ENCODE measurements around the gene LMBR1L.
"Not testable (repeated sequence)": the region's sequence is repeated elsewhere in the genome, so short reads cannot be mapped to it uniquely, and the experiment has no call there.

Gene LMBR1L, protein sequence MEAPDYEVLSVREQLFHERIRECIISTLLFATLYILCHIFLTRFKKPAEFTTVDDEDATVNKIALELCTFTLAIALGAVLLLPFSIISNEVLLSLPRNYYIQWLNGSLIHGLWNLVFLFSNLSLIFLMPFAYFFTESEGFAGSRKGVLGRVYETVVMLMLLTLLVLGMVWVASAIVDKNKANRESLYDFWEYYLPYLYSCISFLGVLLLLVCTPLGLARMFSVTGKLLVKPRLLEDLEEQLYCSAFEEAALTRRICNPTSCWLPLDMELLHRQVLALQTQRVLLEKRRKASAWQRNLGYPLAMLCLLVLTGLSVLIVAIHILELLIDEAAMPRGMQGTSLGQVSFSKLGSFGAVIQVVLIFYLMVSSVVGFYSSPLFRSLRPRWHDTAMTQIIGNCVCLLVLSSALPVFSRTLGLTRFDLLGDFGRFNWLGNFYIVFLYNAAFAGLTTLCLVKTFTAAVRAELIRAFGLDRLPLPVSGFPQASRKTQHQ

DNA sequence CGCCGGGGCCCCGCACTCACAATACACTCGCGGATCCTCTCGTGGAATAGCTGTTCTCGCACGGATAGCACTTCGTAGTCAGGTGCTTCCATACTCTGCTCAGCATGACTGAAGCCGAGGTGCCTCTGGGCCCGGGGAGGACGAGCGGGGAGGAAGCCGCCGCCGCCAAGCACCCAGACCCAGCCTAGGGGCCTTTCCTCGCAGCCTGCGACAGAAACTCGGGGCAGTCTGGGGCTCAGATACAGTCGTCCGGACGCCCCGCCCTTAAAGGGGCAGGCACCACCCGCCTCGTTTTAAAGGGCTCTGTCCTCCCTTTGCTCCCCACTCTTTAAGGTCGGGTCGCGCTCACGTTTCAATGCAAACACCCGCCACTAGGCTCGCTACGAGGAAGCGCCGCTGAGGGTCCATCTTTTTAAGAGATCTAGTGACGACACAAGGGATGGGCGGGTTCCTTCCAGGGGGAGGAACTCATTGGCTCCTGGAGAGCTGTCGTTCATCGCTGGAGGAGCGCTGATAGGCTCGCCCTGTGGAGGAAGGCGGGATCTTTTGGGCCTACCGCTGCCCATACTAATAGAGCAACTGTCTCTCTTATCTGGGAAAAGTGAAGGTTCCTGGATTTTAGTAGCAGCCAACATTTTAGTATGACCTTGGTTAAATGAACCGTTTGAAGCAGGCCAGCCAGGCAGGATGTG, at the start of gene LMBR1L:
Gene LMBR1L, minus strand, starts transcription at position 384 of the 692 bp plus-strand sequence. Its CDS starts 292 bp downstream, at position 92.
- peak; percentile 96 for DNase-seq

DNA sequence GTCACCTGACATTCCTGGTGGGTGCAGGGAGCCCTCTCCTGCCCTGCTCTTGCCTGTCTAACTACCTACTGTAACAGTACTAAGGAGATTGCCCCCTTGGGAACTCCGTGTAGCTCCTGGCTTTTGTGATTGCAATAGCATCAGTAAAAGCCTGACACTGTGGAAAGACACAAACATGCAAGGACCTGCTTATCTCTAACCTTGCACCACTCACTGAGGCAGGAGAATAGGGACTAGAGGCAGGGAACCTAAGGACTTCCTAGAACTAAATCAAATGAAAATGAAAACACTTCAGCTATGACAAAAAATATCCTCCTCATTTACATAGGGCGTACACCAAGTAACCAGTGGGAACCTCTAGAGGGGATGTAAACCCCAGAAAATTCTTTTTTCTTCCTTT, 49.8 kb upstream of the LMBR1L start:
- no peak for DNase-seq

DNA sequence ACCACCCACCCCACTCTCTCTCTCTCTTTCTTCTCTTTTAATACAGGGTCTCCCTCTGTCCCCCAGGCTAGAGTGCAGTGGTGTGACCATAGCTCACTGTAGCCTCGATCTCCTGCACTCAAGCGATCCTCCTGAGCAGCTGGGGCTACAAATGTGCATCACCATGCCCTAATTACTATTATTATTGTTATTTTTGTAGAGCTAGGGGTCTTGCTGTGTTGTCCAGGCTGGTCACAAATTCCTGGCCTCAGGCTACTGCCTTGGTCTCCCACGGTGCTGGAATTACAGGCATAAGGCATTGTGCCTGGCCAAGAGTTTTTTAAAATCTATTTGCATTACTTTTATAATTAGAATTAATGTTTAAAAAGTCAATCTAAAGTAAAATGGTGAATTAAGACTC, 43.6 kb upstream of the LMBR1L start:
- DNase-seq: no peak

DNA sequence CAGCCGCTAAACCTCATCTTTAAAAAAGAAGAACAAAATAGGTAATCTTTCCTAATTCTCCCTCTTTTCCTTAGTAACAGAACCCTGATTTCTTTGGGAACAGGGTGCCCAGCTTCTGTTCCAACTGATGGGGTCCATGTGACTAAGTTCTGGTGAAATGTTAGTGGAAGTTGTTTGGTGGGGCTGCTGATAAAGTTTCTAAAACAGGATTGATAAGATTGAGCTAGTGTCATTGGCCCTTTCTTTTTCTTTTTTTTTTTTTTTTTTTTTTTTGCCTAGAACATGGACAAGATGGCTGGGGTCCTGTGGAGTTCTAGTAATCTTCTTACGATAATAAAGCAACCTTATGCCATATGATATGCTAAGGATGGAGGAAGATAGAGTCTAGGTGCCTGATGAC, 36.7 kb upstream of the LMBR1L start:
- DNase-seq: no peak

DNA sequence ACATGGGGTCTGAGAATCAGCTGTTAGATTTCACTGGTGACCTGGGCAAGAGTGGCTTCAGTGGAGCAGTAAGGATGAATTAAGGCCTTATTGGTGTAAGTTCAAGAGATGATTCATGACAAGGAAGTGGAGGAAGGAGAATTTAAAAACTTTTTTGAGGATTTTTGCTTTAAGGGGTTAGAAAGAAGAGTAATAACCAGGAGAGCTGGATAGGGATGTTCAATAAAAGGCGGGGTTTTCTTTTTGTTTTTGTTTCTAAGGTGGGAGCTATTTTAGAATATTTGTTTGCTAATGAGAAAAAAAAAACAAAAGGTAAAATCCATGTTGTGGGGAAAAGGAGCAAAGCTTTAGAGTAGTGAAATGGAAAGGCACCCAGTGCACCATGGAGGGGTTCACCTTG, 35.8 kb upstream of the LMBR1L start:
- no peak for DNase-seq

DNA sequence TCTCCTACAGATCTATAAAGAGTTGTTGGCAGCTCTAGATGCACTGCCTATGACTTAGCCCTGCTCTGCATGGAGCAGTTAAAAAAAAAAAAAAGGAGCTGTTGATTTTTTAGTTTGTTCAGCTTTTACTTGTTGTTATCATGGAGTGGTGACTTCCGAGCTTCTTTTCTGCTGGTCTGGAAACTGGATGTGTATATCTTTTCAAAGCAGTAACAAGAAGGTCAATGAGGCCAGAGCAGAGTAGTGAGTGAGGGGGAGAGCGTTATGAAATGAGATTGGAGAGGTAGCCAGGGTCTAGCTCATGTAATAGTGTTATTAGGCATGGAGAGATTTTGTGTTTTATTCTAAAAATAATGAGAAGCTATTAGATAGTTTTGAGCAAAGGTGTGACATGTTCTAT, 33.7 kb upstream of the LMBR1L start:
- no peak for DNase-seq

DNA sequence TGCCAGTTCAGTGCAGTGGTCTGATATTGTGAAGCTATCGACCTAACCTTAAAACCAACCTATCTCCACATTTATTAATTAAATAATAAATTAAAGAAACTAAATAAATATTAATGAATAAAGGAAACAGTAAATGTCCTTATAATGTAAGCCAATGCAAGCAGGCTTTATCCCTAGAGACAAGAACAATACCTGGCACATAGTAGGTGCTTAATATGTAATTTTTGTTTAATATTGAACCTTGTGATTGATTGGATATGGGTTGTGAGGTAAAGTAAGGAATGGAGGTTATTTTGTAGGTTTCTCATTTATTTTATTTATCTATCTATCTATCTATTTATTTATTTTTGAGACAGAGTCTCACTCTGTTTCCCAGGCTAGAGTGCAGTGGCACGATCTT, 28.4 kb upstream of the LMBR1L start:
- no peak for DNase-seq

DNA sequence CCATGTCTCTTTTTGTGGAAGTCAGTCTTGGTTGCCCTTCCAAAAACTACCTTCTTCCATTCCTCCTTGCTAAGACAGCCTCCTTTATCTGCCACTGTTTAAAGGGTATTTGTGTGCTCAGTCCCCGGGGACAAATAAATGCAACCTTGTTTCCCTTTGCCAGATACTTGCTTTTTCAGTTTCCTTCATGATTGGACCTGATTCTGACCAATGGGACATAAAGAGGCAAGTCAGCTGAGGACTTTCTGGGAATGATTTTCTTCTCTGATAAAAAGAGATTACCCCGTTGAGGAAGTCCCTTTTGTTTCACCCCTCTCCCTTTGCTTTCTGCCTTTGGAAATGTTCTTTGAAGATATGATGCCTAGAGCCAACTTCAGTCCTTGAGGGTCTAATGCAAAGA, 27.9 kb upstream of the LMBR1L start:
- peak; percentile 42 for DNase-seq

DNA sequence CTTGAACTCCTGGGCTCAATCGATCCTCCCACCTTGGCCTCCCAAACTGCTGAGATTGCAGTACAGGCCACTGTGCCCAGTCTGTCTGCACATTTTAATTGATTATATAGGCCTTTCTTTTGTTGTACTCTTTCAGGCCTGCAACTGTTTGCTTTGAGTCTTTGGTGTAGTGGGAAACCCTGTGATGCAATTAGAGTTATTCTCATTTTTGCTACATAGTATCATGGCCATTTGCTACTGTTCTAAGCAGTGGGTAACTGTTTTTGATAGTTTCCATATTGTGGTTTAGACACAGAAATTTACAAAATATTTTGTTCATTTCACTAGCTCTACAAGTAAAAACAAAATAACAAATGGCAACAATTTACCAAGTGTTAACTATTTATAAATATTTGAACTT, 26.8 kb upstream of the LMBR1L start:
- DNase-seq: no peak

DNA sequence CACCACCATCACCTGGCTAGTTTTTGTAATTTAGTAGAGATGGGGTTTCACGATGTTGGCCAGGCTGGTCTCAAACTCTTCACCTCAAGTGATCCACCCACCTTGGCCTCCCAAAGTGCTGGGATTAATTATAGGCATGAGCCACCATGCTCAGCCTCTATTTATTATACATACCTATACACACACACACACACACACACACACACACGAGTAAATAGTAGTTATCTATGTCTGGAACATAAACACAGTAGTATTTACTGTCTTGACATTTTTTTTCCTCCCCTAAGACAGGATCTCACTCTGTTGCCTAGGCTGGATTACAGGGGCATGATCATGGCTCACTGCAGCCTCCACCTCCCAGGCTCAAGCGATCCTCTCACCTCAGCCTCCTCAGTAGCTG, 26.4 kb upstream of the LMBR1L start:
- not testable (repeated sequence) for DNase-seq

DNA sequence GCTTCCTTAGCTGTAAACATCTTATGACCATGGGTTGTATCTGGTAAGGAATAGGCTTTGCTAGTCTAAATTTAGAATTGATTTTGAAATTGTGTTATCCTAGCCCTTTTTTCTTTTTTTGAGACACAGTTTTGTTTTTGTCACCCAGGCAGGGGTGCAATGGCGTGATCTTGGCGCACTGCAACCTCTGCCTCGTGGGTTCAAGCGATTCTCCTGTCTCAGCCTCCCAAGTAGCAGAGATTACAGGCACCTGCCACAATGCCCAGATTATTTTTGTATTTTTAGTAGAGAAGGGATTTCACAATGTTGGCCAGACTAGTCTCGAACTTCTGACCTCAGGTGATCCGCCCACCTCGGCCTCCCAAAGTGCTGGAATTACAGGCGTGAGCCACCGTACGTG, 22.9 kb upstream of the LMBR1L start:
- DNase-seq: no peak

DNA sequence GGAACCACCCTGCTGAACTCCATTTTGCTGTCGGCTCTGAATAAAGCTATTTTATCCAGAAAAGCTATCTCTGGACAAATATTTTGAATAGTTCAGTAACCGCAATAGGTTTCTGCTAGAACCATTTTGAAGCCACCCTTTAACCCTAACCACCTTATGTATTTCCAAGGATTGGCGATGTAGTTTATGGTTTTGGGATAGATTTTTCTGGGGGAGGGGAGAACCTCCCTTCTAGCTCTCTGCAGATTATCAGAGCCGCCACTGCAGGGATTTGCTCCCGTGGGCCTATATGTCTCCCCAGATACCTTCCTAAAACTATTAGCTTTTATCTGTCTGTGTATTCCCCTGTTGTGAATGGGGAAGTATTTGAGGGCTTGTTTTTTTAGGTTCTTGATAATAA, 22.4 kb upstream of the LMBR1L start:
- no peak for DNase-seq

DNA sequence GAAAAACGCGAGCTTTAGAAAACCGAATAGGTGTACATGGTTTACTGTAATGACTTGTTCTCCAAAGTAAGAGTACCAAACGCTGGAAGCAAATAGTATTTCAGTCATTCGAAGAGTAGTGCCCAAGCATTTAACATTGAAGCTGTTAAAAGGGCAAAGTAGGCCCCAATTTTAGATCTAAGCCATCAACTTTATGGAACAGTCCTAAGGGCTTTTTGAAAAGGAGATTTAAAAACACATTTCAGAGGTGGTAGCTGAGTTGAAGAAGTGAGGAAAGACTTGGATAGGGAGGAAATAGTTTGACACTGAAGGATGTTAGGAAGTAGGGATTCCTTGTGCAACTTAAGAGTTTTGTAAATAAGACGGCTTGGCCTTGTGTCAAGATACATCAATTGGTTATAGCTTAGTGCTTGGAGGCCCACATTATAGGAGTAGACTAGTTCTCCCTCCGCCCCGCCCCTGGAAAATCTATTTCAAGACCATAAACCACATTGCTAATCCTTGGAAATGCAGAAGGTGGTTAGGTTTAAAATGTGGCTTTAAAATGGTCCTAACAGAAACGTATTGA, 21.3 kb upstream of the LMBR1L start:
- peak; percentile 46 for DNase-seq

DNA sequence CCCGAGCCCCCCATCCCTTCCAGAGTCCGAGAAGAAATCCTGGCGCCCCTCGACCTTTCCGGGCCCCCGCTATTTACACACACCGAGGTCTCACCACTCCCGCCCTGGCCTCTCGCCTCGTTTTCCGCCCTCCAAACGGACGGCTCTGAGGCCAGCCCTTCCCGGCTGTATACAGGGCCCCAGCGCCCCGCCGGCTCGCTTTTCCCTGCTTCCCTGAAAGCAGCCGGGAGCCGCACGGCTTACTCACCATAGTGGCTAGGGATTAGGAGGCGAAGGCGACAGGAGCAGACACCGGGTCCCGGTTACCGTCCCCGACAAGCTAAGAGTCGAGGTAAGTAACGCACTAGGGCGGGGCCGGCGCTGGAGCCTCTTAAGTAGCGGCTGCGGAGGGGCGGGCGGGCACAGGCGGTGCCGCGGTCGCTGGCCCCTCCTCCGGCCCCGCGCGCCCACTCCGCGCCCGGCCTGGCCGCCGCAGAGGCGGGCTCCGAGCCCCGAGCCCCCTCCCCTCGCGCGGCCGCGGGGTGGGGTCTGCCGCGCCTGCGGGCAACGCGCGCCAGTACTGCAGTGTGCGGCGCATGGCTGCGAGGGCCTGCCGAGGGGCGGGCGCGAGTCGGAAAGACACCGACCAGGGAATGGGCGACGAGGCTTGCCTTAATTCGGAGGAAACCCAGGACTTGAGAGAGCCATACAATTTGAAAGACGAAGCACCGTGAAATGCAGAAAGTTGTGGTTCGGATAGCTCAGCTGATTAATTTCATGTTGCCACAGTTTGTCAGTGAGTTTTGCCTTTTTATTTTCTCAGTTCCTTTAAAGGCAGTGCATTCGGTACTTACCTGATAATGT, 20.6 kb upstream of the LMBR1L start, which contains the start of gene TUBA1B:
Gene TUBA1B, minus strand, starts transcription at position 345 of the 843 bp plus-strand sequence. Its CDS starts 95 bp downstream, at position 250.
- DNase-seq: peak; percentile 82

DNA sequence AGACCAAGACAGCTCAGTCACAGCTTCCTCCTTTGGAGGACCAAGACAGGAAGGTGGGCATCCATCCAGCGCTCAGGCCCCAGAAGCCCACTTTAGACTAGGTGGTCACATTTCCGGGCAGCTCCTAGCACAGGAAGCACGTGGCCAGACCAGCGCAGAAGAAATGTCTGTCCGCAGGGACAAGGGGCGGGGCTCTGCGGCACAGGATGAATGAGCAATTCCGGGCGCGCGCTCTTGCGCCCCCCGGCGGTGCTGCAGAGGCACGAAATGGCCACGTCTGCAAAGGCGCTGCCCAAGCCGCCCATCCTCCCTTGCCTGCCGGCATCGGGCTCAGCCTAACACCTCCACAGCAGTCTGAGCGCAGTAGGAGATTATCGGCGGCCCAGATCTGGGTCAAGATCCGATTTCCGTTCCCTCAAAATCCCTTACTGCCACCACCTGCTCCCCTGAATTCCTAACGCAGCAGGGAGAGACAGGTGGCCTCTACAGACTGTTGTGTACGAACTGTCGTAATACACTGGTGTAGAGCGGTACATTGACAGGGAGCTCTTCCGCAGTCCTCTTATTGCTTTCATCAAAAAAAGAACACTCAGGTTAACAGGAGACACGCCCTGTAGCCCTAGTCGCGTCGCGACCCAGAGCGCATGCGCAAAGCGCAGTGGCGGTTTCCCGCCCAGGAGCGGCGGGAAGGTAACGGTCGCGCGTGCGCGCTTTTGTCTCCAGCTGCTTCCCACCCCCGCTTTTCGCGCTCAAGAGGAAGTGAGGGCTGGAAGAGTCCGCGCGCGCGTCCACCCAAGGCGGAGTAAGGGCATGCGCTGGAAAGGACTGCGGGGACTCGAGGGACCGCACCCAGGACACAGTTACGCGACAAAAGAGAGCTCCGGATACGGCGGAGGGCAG, 19.8 kb upstream of the LMBR1L start:
- peak; percentile 82 for DNase-seq

DNA sequence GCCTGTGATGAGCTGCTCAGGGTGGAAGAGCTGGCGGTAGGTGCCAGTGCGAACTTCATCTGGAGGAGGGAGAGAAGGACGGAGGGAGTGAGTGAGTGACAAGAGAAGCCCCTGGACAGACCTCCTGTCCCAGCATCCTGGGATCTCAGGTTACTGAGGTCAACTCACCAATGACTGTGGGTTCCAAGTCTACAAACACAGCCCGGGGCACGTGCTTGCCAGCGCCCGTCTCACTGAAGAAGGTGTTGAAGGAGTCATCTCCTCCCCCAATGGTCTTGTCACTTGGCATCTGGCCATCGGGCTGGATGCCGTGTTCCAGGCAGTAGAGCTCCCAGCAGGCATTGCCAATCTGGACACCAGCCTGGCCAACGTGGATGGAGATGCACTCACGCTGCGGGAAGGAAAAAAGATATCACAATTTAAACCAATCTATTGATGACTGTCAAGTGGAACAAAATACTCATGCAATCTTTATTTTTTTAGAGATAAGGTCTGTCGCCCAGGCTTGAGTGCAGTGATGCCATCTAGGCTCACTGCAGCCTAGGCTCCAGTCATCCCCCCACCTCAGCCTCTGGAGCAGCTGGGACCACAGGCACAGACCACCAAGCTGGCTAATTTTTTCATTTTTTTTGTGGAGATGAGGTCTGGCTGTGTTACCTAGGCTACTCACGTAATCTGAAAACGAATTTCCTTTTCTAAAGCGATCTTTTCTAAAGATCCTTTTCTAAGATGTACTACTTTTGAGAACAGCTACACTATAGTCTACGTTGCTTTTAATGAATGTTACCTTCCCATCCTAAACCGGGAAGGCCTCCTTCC, 18.9 kb upstream of the LMBR1L start:
- no peak for DNase-seq

DNA sequence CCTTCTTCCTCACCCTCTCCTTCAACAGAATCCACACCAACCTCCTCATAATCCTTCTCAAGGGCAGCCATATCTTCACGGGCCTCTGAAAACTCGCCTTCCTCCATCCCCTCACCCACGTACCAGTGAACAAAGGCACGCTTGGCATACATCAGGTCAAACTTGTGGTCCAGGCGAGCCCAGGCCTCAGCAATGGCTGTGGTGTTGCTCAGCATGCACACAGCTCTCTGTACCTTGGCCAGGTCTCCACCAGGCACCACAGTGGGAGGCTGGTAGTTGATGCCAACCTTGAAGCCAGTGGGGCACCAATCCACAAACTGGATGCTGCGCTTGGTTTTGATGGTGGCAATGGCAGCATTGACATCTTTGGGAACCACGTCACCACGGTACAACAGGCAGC, 17.3 kb upstream of the LMBR1L start:
- DNase-seq: not testable (repeated sequence)

DNA sequence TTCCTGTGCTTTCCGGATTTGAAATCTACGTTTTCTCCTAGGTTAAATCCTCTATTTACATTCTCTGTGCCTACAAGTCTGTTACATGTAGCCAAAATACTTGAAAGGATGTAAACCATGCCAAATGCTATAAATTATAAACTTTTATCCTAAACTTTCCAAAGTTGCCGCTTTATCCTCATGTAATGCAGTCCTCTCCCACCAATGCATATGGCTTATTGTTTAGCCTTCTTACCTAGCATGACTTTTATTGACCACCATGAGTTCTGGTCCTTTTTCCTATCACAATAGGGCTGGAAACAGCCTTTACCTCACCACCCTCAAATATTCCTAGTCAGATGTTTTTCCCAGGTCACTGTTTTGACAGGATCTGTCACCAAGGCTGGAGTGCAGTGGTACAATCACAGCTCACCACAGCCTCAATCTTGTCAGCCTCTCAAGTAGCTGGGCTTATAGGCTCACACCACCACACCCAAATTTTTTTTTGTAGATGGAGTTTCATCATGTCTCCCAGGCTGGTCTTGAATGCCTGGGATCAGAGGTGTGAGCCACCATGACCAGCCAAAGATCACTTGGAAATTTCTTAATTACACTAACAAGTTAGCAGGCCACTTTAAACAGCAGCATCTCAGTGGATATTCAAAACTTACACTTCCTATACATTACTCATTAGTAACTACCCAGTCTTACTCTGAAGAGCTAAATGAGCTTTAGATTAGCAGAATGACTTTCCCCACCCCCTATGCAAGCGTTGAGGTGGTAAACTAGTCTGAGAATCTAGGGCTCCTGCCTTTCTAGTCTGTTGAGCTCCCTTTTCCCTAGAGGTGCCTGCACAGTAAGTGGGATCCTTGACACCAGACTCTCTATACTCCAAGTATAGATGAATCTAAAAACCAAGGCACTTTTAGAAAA, 16.5 kb upstream of the LMBR1L start:
- no peak for DNase-seq

DNA sequence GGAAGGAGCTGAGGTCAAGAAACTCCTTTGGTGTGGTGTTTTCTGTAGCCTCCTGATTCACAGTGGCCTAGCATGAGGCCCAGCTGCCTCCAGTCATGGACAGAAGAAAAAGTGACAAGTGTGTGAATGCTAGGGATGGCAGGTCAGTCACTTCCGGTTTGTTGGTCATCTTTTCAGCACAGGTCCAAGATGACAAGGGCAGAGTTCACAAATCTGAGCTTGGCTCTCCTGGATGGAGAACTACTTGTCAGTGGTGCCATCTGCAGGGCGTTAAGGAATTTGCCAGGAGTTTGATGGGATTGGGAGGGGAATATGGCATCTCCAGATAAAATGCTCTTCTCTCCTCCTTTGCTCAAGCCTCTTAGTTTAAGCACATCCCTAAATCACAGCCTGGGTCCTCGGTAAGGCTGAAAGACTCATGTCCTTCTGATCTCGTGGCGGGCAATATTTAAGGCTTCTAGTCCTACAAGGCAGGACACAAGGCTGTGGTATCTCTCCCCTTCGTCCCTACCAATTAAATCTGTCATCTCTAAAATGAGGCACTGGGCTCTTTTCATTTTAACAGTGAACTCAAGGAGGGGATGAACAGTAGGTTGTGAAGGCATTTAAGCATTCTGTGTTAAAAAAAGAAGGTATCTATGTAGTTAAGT, 10.5 kb upstream of the LMBR1L start:
- no peak for DNase-seq

All from GF-D8 (cell line).